ENCODE measurements around the gene PJVK.

The PJVK gene

DNA sequence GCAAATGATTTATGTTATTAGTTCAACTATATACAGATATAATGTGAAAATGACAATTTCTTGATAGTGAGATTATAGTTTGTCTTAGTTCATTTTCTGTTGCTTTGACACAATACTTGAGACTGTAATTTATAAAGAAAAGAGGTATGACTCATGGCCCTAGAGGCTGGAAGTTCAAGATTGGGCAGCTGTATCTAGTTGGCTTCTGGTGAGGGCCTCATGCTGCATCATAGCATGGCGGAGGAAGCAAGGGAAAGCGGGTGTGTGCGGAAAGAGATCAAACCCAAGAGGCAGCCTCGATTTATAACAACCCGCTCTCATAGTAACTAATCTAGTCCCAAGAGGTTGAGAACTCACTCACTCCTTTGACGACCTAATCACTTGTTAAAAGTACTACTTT is 40.4 kb downstream of the PJVK start:
- DNase-seq (ENCODE audit: low read depth), result no peak
- no peak overlapping the region for H3K4me3 ChIP-seq (ENCODE audit: control insufficient read depth, low read depth, low read length)
- TF ChIP-seq, protein P1, sequence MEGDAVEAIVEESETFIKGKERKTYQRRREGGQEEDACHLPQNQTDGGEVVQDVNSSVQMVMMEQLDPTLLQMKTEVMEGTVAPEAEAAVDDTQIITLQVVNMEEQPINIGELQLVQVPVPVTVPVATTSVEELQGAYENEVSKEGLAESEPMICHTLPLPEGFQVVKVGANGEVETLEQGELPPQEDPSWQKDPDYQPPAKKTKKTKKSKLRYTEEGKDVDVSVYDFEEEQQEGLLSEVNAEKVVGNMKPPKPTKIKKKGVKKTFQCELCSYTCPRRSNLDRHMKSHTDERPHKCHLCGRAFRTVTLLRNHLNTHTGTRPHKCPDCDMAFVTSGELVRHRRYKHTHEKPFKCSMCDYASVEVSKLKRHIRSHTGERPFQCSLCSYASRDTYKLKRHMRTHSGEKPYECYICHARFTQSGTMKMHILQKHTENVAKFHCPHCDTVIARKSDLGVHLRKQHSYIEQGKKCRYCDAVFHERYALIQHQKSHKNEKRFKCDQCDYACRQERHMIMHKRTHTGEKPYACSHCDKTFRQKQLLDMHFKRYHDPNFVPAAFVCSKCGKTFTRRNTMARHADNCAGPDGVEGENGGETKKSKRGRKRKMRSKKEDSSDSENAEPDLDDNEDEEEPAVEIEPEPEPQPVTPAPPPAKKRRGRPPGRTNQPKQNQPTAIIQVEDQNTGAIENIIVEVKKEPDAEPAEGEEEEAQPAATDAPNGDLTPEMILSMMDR (IDR thresholded peaks at IDR 0.05; ENCODE audit: control insufficient read depth, insufficient read depth, low read depth, low read length, missing control alignments), result no peak

- DNase-seq (ENCODE audit: low read depth), result no peak
- H3K4me3 ChIP-seq (ENCODE audit: control insufficient read depth, low read depth, low read length), result no peak overlapping the region
- TF ChIP-seq, protein P1 (IDR thresholded peaks at IDR 0.05; ENCODE audit: control insufficient read depth, insufficient read depth, low read depth, low read length, missing control alignments), result no peak
Measured at GRCh38 chr2:178496049-178496448, 44.9 kb downstream of the PJVK start.

- no peak overlapping the region for H3K4me3 ChIP-seq (ENCODE audit: control insufficient read depth, low read depth, low read length)
- TF ChIP-seq, protein P1 (IDR thresholded peaks at IDR 0.05; ENCODE audit: control insufficient read depth, insufficient read depth, low read depth, low read length, missing control alignments), result no peak
- DNase-seq (ENCODE audit: low read depth), result no peak
Measured at GRCh38 chr2:178498137-178498536, 47.0 kb downstream of the PJVK start.

DNA sequence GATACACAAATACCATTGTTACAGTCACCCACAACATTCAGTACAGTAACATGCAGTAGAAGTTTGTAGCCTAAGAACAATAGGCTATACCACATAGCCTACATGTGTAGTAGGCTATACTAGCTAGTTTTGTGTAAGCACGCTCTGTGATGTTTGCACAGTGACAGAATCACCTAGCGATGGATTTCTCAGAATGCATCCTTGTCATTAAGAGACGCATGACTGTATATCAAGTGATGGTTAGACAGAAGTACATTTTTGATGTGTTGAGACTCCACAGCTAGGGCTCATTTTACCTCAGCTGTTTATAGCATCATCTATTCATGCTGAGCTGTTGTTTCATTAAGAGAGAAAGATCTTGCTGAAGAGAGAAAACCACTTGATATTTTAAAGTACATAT is 48.5 kb downstream of the PJVK start:
- TF ChIP-seq, protein P1 (IDR thresholded peaks at IDR 0.05; ENCODE audit: control insufficient read depth, insufficient read depth, low read depth, low read length, missing control alignments), result no peak
- DNase-seq (ENCODE audit: low read depth), result no peak
- H3K4me3 ChIP-seq (ENCODE audit: control insufficient read depth, low read depth, low read length), result no peak overlapping the region

DNA sequence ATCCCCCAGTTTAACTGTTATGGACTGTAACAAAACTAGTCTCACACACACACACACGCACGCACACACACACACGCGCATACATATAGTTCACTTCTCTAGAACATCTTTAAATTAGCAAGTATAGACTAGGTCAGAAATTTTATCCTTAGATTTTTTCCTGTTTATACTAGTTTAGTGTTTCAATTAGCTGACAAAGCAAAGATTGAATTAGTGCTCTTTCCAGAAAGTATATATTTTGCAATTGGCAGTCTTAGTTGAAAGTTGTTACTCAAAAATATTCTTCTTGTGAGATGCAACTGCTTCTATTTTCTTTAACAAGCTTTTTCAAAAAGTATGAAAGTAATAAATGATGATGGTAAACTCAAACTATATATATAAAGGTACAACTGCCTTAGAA is 51.6 kb downstream of the PJVK start:
- TF ChIP-seq, protein P1 (IDR thresholded peaks at IDR 0.05; ENCODE audit: control insufficient read depth, insufficient read depth, low read depth, low read length, missing control alignments), result no peak

DNA sequence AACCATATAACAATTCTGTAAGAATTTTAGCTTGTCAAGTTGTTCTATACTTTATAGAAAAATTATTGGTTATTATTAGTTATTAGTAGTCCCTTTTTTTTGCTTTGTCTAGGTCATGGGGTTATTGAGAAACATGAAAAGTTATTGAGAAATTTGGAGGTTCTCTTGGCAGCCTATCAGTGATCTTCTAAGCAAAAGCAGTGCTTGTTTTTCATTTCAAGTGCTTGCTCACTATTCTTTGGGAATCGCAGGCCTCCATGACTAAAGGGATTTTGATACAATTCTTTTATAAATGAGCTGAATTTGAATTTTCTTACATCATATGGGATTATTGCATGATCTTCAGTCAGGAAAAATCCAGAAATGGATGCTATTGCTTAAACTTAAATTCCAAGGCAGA is 54.9 kb downstream of the PJVK start:
- no peak overlapping the region for H3K4me3 ChIP-seq (ENCODE audit: control insufficient read depth, low read depth, low read length)
- no peak for DNase-seq (ENCODE audit: low read depth)
- TF ChIP-seq, protein P1 (IDR thresholded peaks at IDR 0.05; ENCODE audit: control insufficient read depth, insufficient read depth, low read depth, low read length, missing control alignments), result no peak

More for the DNA sequence above, 51.6 kb downstream of the PJVK start:
- no peak overlapping the region for H3K4me3 ChIP-seq (ENCODE audit: control insufficient read depth, low read depth, low read length)
- no peak for DNase-seq (ENCODE audit: low read depth)

DNA sequence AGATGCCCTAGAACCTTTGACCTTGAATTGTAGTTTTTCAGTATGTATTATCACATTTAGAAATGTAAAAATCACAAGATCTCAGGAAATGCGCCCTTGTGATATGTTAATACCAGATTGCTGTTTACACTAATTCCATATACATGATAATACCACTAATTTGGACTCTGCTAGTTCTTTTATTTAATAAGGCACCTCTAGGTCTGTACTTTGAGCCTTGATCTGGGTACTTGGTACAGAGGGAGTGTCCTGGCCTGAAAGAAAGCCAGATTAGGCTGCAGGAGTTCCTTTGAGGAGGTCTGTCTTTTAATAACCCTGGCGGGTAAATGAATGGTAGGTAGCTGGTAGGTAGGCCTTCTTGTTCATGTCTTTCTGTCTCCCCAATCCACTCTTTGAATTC is 55.3 kb downstream of the PJVK start:
- TF ChIP-seq, protein P1 (IDR thresholded peaks at IDR 0.05; ENCODE audit: control insufficient read depth, insufficient read depth, low read depth, low read length, missing control alignments), result no peak

More for the DNA sequence above, 55.3 kb downstream of the PJVK start:
- H3K4me3 ChIP-seq (ENCODE audit: control insufficient read depth, low read depth, low read length), result no peak overlapping the region
- no peak for DNase-seq (ENCODE audit: low read depth)

Measured in AG09309 (cell line).